Peyer's patch (tissue), 4 donors: ENCODE measurements around the gene VWF. TPM values are rescaled to one million over a fixed set of nuclear protein-coding genes. Genes with fewer than 3 reads are reported as not detected.

Experiments used
- DNase-seq, 3 donors: peaks; one replicate each; pipeline ENCODE4 v3.0.0-alpha.2; 2017 to 2019
- H3K27ac ChIP-seq, 4 donors: fragments of 200-600 bp; sonication (generic); one replicate each; pipeline ENCODE4 v1.5.1; 2016 to 2019
- H3K27me3 ChIP-seq, 2 donors: fragments of 200-600 bp; sonication (generic); one replicate each; pipeline ENCODE4 v1.5.1; 2019
- H3K36me3 ChIP-seq, 3 donors: fragments of 200-600 bp; sonication (generic); one replicate each; pipeline ENCODE4 v1.5.1; 2016 to 2019
- H3K4me1 ChIP-seq, 4 donors: fragments of 200-600 bp; sonication (generic); one replicate each; pipeline ENCODE4 v1.5.1; 2016 to 2019
- H3K4me3 ChIP-seq, 4 donors: fragments of 200-600 bp; sonication (generic); 1 replicate in 3 of 4; 2 replicates in 1 of 4; pipeline ENCODE4 v1.5.1; 2016 to 2019; ENCODE audit warnings: mild to moderate bottlenecking in 1 of 4
- H3K9me3 ChIP-seq, 4 donors: fragments of 200-600 bp; sonication (generic); one replicate each; pipeline ENCODE4 v1.5.1; 2016 to 2019; ENCODE audit warnings: mild to moderate bottlenecking in 1 of 4
- CTCF ChIP-seq, 6 experiments: fragments of 450-650 bp in 4 of 6; fragments of 200-600 bp in 2 of 6; sonication (generic) in 1 of 6; IDR thresholded peaks; one replicate each; pipeline ENCODE4 v1.5.1; 2017 to 2019; ENCODE audit warnings: antibody characterized with exemption in 6 of 6, mild to moderate bottlenecking in 3 of 6, moderate library complexity in 1 of 6
- POLR2A ChIP-seq, 2 donors: fragments of 450-650 bp; IDR thresholded peaks; one replicate each; pipeline ENCODE4 v1.5.1; 2017; ENCODE audit warnings: antibody characterized with exemption in 2 of 2, mild to moderate bottlenecking in 2 of 2, moderate library complexity in 2 of 2
- total RNA-seq, 4 donors: library from RNA; depleted of rRNA; stranded (reverse); fragments of >200 nt; gene quantifications; one replicate each; pipeline ENCODE4 v1.1.0, GENCODE V29; 2016

The VWF gene
- total RNA-seq, 4 donors from 2014 or later: 21.5 to 98.2 (median 62.7) TPM

- no peaks in the 10 kb centered on the region for H3K9me3 ChIP-seq
- no peak overlapping the region for H3K27ac ChIP-seq
- no peak overlapping the region for H3K4me3 ChIP-seq
- H3K36me3 ChIP-seq: no peaks in the 10 kb centered on the region
- no peak for DNase-seq
- TF ChIP-seq CTCF (IDR thresholded peaks at IDR 0.05): no peak
- no peak for TF ChIP-seq POLR2A (IDR thresholded peaks at IDR 0.05)
- H3K4me1 ChIP-seq: peaks cover 0 to 18% (median 0%) of the 10 kb centered on the region in 4 donors
- H3K27me3 ChIP-seq: no peaks in the 10 kb centered on the region
These were observed 56.2 kb downstream of the VWF start for GRCh38 chr12:6068227-6068626.

- no peaks in the 10 kb centered on the region for H3K36me3 ChIP-seq
- peak in 1 of 3 donors; percentile 59 for DNase-seq
- H3K4me3 ChIP-seq: no peak overlapping the region
- TF ChIP-seq POLR2A (IDR thresholded peaks at IDR 0.05): no peak
- peak in 3 of 6 experiments; percentile 30 to 47 (median 35) for TF ChIP-seq CTCF (IDR thresholded peaks at IDR 0.05)
- H3K27ac ChIP-seq: no peak overlapping the region
- H3K27me3 ChIP-seq: no peaks in the 10 kb centered on the region
- no peaks in the 10 kb centered on the region for H3K9me3 ChIP-seq
- H3K4me1 ChIP-seq: peaks cover 0 to 18% (median 0%) of the 10 kb centered on the region in 4 donors
These were observed 57.1 kb downstream of the VWF start for GRCh38 chr12:6067152-6067916.

GRCh38 chr12:6066651-6067050 lies 57.8 kb downstream of the VWF start:
- Histone ChIP-seq H3K27ac (no peak overlapping the region), H3K27me3 (no peaks in the 10 kb centered on the region), H3K9me3 (no peaks in the 10 kb centered on the region), H3K4me3 (no peak overlapping the region), H3K4me1 (peaks cover 0 to 18% (median 0%) of the 10 kb centered on the region in 4 donors), H3K36me3 (no peaks in the 10 kb centered on the region)
- TF ChIP-seq CTCF (IDR thresholded peaks at IDR 0.05) (no peak), POLR2A (IDR thresholded peaks at IDR 0.05) (no peak)
- DNase-seq: no peak

- Histone ChIP-seq H3K9me3 (no peaks in the 10 kb centered on the region), H3K4me3 (no peak overlapping the region), H3K27me3 (no peaks in the 10 kb centered on the region), H3K27ac (no peak overlapping the region), H3K4me1 (peaks cover 0 to 18% (median 0%) of the 10 kb centered on the region in 4 donors), H3K36me3 (no peaks in the 10 kb centered on the region)
- no peak for DNase-seq
- TF ChIP-seq CTCF (IDR thresholded peaks at IDR 0.05): no peak
- no peak for TF ChIP-seq POLR2A (IDR thresholded peaks at IDR 0.05)
These were observed 58.6 kb downstream of the VWF start for GRCh38 chr12:6065863-6066199.

- no peak for DNase-seq
- Histone ChIP-seq H3K27me3 (no peaks in the 10 kb centered on the region), H3K9me3 (no peaks in the 10 kb centered on the region), H3K4me3 (no peak overlapping the region), H3K27ac (no peak overlapping the region), H3K4me1 (peaks cover 0 to 14% (median 0%) of the 10 kb centered on the region in 4 donors), H3K36me3 (no peaks in the 10 kb centered on the region)
- TF ChIP-seq POLR2A (IDR thresholded peaks at IDR 0.05): no peak
- TF ChIP-seq CTCF (IDR thresholded peaks at IDR 0.05): no peak
These were observed 59.2 kb downstream of the VWF start for GRCh38 chr12:6065131-6065862.
